ENCODE data around the gene C16orf87.

Gene C16orf87

GRCh38 chr16:46853713-46854443 is 22.9 kb upstream of the C16orf87 start:
- H3K4me3 ChIP-seq (ENCODE audit: low read depth, low read length) = no peak overlapping the region
- peak; percentile 88 for TF ChIP-seq CTCF (IDR thresholded peaks at IDR 0.05; ENCODE audit: low read depth, low read length)
- in situ Hi-C loops (cut with HindIII; ENCODE audit: low sequenced_read_pairs) = no loop called here
- DNase-seq (ENCODE audit: low read depth, low spot score) = peak; percentile 75

GRCh38 chr16:46852130-46852529 is 21.1 kb upstream of the C16orf87 start:
- no peak for TF ChIP-seq CTCF (IDR thresholded peaks at IDR 0.05; ENCODE audit: low read depth, low read length)
- DNase-seq (ENCODE audit: low read depth, low spot score) = no peak
- in situ Hi-C loops (cut with HindIII; ENCODE audit: low sequenced_read_pairs) = no loop called here
- H3K4me3 ChIP-seq (ENCODE audit: low read depth, low read length) = no peak overlapping the region

GRCh38 chr16:46850619-46851555 is 19.9 kb upstream of the C16orf87 start:
- no peak for DNase-seq (ENCODE audit: low read depth, low spot score)
- in situ Hi-C loops (cut with HindIII; ENCODE audit: low sequenced_read_pairs) = no loop called here
- TF ChIP-seq CTCF (IDR thresholded peaks at IDR 0.05; ENCODE audit: low read depth, low read length) = no peak
- H3K4me3 ChIP-seq (ENCODE audit: low read depth, low read length) = no peak overlapping the region

GRCh38 chr16:46848768-46849764 is 18.1 kb upstream of the C16orf87 start:
- H3K4me3 ChIP-seq (ENCODE audit: low read depth, low read length) = no peak overlapping the region
- DNase-seq (ENCODE audit: low read depth, low spot score) = no peak
- no peak for TF ChIP-seq CTCF (IDR thresholded peaks at IDR 0.05; ENCODE audit: low read depth, low read length)
- in situ Hi-C loops (cut with HindIII; ENCODE audit: low sequenced_read_pairs) = no loop called here

- in situ Hi-C loops (cut with HindIII; ENCODE audit: low sequenced_read_pairs) = no loop called here
- no peak for TF ChIP-seq CTCF (IDR thresholded peaks at IDR 0.05; ENCODE audit: low read depth, low read length)
- DNase-seq (ENCODE audit: low read depth, low spot score) = no peak
- H3K4me3 ChIP-seq (ENCODE audit: low read depth, low read length) = no peak overlapping the region
Observed at GRCh38 chr16:46845952-46846351, 15.0 kb upstream of the C16orf87 start.

- DNase-seq (ENCODE audit: low read depth, low spot score) = no peak
- no peak for TF ChIP-seq CTCF (IDR thresholded peaks at IDR 0.05; ENCODE audit: low read depth, low read length)
- in situ Hi-C loops (cut with HindIII; ENCODE audit: low sequenced_read_pairs) = no loop called here
- no peak overlapping the region for H3K4me3 ChIP-seq (ENCODE audit: low read depth, low read length)
Observed at GRCh38 chr16:46844771-46845170, 13.8 kb upstream of the C16orf87 start.
